Esophagus squamous epithelium (tissue), 5 donors: ENCODE results near the gene PPP1R12C. TPM values are rescaled to one million over a fixed set of nuclear protein-coding genes. Genes with fewer than 3 reads are reported as not detected.

Experiments used
- DNase-seq: peaks from one replicate; lab custom pipeline; 2025; lab: John Stamatoyannopoulos, UW
- H3K27ac ChIP-seq, 4 donors: fragments of 200-600 bp; sonication (generic); one replicate each; pipeline ENCODE4 v1.5.1; 2016 to 2019; ENCODE audit warnings: mild to moderate bottlenecking in 1 of 4
- H3K27me3 ChIP-seq, 4 donors: fragments of 200-600 bp; sonication (generic); 1 replicate in 3 of 4; 2 replicates in 1 of 4; pipeline versions ENCODE4 v1.5.1 to v1.6.0; 2017 to 2021; ENCODE audit warnings: antibody characterized with exemption in 1 of 4
- H3K36me3 ChIP-seq, 3 donors: fragments of 200-600 bp; sonication (generic); one replicate each; pipeline ENCODE4 v1.5.1; 2016 to 2019
- H3K4me1 ChIP-seq, 3 donors: fragments of 200-600 bp; sonication (generic); one replicate each; pipeline ENCODE4 v1.5.1; 2017 to 2019
- H3K4me3 ChIP-seq, 4 donors: fragments of 200-600 bp; sonication (generic); 1 replicate in 3 of 4; 2 replicates in 1 of 4; pipeline ENCODE4 v1.5.1; 2016 to 2019; ENCODE audit warnings: mild to moderate bottlenecking in 2 of 4, moderate library complexity in 1 of 4
- H3K9me3 ChIP-seq, 3 donors: fragments of 200-600 bp; sonication (generic); one replicate each; pipeline ENCODE4 v1.5.1; 2016 to 2019
- CTCF ChIP-seq, 6 experiments: fragments of 450-650 bp in 4 of 6; fragments of 200-600 bp in 2 of 6; sonication (generic) in 2 of 6; IDR thresholded peaks; one replicate each; pipeline ENCODE4 v1.5.1; 2016 to 2019; ENCODE audit warnings: antibody characterized with exemption in 6 of 6, mild to moderate bottlenecking in 4 of 6, moderate library complexity in 4 of 6
- POLR2A ChIP-seq, 4 donors: fragments of 450-650 bp; IDR thresholded peaks; one replicate each; pipeline ENCODE4 v1.6.1; 2017; ENCODE audit warnings: antibody characterized with exemption in 4 of 4, mild to moderate bottlenecking in 4 of 4, moderate library complexity in 3 of 4
- WGBS, 2 donors: methylation state at CpG; one replicate each; pipeline ENCODE4 v1.1.5; 2018; 5-methylcytosine and 5-hydroxymethylcytosine counted together
- intact Hi-C: fragments of 100-400 bp; cut with DNase I; formaldehyde crosslinking; loops from one replicate; pipeline ENCODE4 v1.15.0; 2022
- total RNA-seq, 4 donors: library from RNA; depleted of rRNA; stranded (reverse); fragments of >200 nt; gene quantifications; one replicate each; pipeline ENCODE4 v1.1.0, GENCODE V29; 2016
- donor health status: DM: yes; HTN: yes; CAD: no.

PPP1R12C gene
- total RNA-seq, 4 donors from 2014 or later: 35.1 to 89.1 (median 43.7) TPM

- intact Hi-C loops: no loop called here
Measured at GRCh38 chr19:55089342-55089944, 28.0 kb downstream of the PPP1R12C start.

GRCh38 chr19:55088543-55089341 is 28.7 kb downstream of the PPP1R12C start:
- H3K9me3 ChIP-seq: no peaks in the 10 kb centered on the region
- 25 to 43% methylated on average over 7 to 14 of the region's 18 CpGs for WGBS, 2 donors
- intact Hi-C loops: no loop called here
- H3K4me3 ChIP-seq: no peak overlapping the region
- H3K27me3 ChIP-seq: peaks cover 0 to 36% (median under 1%) of the 10 kb centered on the region in 4 donors
- H3K4me1 ChIP-seq: peaks cover 18 to 32% (median 20%) of the 10 kb centered on the region in 3 donors
- peaks cover 10 to 48% (median 18%) of the 10 kb centered on the region in 3 donors for H3K36me3 ChIP-seq
- TF ChIP-seq POLR2A (IDR thresholded peaks at IDR 0.05) (no peak), CTCF (IDR thresholded peaks at IDR 0.05) (peak; percentile 34 to 87 (median 54))
- DNase-seq: no peak
- peak overlapping the region in 3 of 4 donors; percentile 52 to 59 (median 55) for H3K27ac ChIP-seq

More at GRCh38 chr19:55089342-55089944, 28.0 kb downstream of the PPP1R12C start:
- no peak overlapping the region for H3K27ac ChIP-seq
- no peak for DNase-seq
- WGBS, 2 donors: 83 to 84% methylated on average over 2 to 3 of the region's 3 CpGs
- TF ChIP-seq CTCF (IDR thresholded peaks at IDR 0.05) (no peak), POLR2A (IDR thresholded peaks at IDR 0.05) (no peak)
- peaks cover 13 to 51% (median 19%) of the 10 kb centered on the region in 3 donors for H3K36me3 ChIP-seq
- no peak overlapping the region for H3K4me3 ChIP-seq
- peaks cover 18 to 32% (median 20%) of the 10 kb centered on the region in 3 donors for H3K4me1 ChIP-seq
- H3K27me3 ChIP-seq: peaks cover 0 to 29% (median 0%) of the 10 kb centered on the region in 4 donors
- H3K9me3 ChIP-seq: no peaks in the 10 kb centered on the region

GRCh38 chr19:55088021-55088451 is 29.4 kb downstream of the PPP1R12C start:
- H3K27ac ChIP-seq: peak overlapping the region in 3 of 4 donors; percentile 52 to 59 (median 55)
- 55 to 63% methylated on average over 12 of the region's 12 CpGs for WGBS, 2 donors
- peaks cover 0 to 43% (median 4%) of the 10 kb centered on the region in 4 donors for H3K27me3 ChIP-seq
- peaks cover 18 to 38% (median 20%) of the 10 kb centered on the region in 3 donors for H3K4me1 ChIP-seq
- no peak for DNase-seq
- peak overlapping the region in 2 of 4 donors; percentile 51 to 69 for H3K4me3 ChIP-seq
- H3K36me3 ChIP-seq: peaks cover 10 to 47% (median 17%) of the 10 kb centered on the region in 3 donors
- H3K9me3 ChIP-seq: no peaks in the 10 kb centered on the region
- intact Hi-C loops: no loop called here
- TF ChIP-seq POLR2A (IDR thresholded peaks at IDR 0.05) (no peak), CTCF (IDR thresholded peaks at IDR 0.05) (no peak)

GRCh38 chr19:55087542-55087901 is 29.9 kb downstream of the PPP1R12C start:
- intact Hi-C loops: no loop called here
- peaks cover 18 to 40% (median 20%) of the 10 kb centered on the region in 3 donors for H3K4me1 ChIP-seq
- peak overlapping the region; percentile 24 to 69 (median 41) for H3K4me3 ChIP-seq
- 34% methylated on average over 12 to 15 of the region's 17 CpGs for WGBS, 2 donors
- H3K36me3 ChIP-seq: peaks cover 5 to 41% (median 12%) of the 10 kb centered on the region in 3 donors
- peak overlapping the region in 3 of 4 donors; percentile 52 to 59 (median 55) for H3K27ac ChIP-seq
- no peaks in the 10 kb centered on the region for H3K9me3 ChIP-seq
- H3K27me3 ChIP-seq: peaks cover 0 to 48% (median 8%) of the 10 kb centered on the region in 4 donors
- TF ChIP-seq CTCF (IDR thresholded peaks at IDR 0.05) (no peak), POLR2A (IDR thresholded peaks at IDR 0.05) (no peak)
- no peak for DNase-seq
